Gastrocnemius medialis (tissue), 4 donors: ENCODE results near the gene NTN3. TPM values are rescaled to one million over a fixed set of nuclear protein-coding genes. Genes with fewer than 3 reads are reported as not detected.

ENCODE experiments used
- ATAC-seq, 2 donors: fragments of 150-250 bp; one replicate each; pipeline ENCODE4 v1.9.1; 2016
- DNase-seq, 2 donors: peaks; one replicate each; pipeline ENCODE4 v3.0.0-alpha.2; 2019
- H3K27ac ChIP-seq, 4 donors: fragments of 200-600 bp; sonication (generic); 1 replicate in 1 of 4; 2 replicates in 3 of 4; pipeline ENCODE4 v1.5.1; 2016 to 2018; ENCODE audit warnings: mild to moderate bottlenecking in 2 of 4, moderate library complexity in 1 of 4
- H3K27me3 ChIP-seq, 3 donors: fragments of 200-600 bp; sonication (generic) in 2 of 3; 1 replicate in 1 of 3; 2 replicates in 2 of 3; pipeline versions ENCODE4 v1.5.1 to v1.6.0; 2016 to 2019; ENCODE audit warnings: mild to moderate bottlenecking in 1 of 3, moderate library complexity in 1 of 3
- H3K36me3 ChIP-seq, 2 donors: fragments of 200-600 bp; sonication (generic) in 1 of 2; one replicate each; pipeline ENCODE4 v1.5.1; 2017 to 2018
- H3K4me1 ChIP-seq, 2 donors: fragments of 200-600 bp; sonication (generic) in 1 of 2; one replicate each; pipeline ENCODE4 v1.5.1; 2016 to 2017; ENCODE audit warnings: mild to moderate bottlenecking in 2 of 2
- H3K4me3 ChIP-seq, 4 donors: fragments of 200-600 bp; sonication (generic) in 3 of 4; 1 replicate in 1 of 4; 2 replicates in 3 of 4; pipeline ENCODE4 v1.5.1; 2016 to 2019; ENCODE audit warnings: mild to moderate bottlenecking in 2 of 4
- H3K9me3 ChIP-seq, 3 donors: fragments of 200-600 bp; sonication (generic) in 2 of 3; 1 replicate in 1 of 3; 2 replicates in 2 of 3; pipeline ENCODE4 v1.5.1; 2016 to 2019
- CTCF ChIP-seq, 5 experiments: fragments of 450-650 bp in 3 of 5; fragments of 200-600 bp in 2 of 5; sonication (generic) in 2 of 5; IDR thresholded peaks in 4 of 5; conservative IDR thresholded peaks in 1 of 5; 1 replicate in 4 of 5; 2 replicates in 1 of 5; pipeline ENCODE4 v1.5.1; 2016 to 2019; ENCODE audit warnings: antibody characterized with exemption in 5 of 5, mild to moderate bottlenecking in 3 of 5, moderate library complexity in 3 of 5
- POLR2A ChIP-seq, 2 donors: fragments of 450-650 bp; IDR thresholded peaks; one replicate each; pipeline ENCODE4 v1.6.1; 2017; ENCODE audit warnings: antibody characterized with exemption in 2 of 2, mild to moderate bottlenecking in 2 of 2, moderate library complexity in 2 of 2
- in situ Hi-C, 4 donors: fragments of 200-750 bp; cut with MboI; loops; one replicate each; pipeline versions ENCODE4 v1.15.0 to v1.8.0; 2017; ENCODE audit warnings: low sequenced_read_pairs in 4 of 4
- intact Hi-C: fragments of 100-400 bp; cut with DNase I; formaldehyde crosslinking; loops from one replicate; pipeline ENCODE4 v1.15.1; 2023; ENCODE audit warnings: low total_unique reads
- total RNA-seq, 4 donors: library from RNA; depleted of rRNA; stranded (reverse); fragments of >200 nt; gene quantifications; one replicate each; pipeline versions ENCODE4 v1.1.0 to v1.2.3, GENCODE V29; 2016

Gene NTN3
- total RNA-seq, 4 donors from 2014 or later = not detected

- TF ChIP-seq CTCF (IDR thresholded peaks at IDR 0.05 in 4 of 5, conservative IDR thresholded peaks at IDR 0.05 in 1 of 5) (no peak), POLR2A (IDR thresholded peaks at IDR 0.05) (no peak)
- Histone ChIP-seq H3K36me3 (no peaks in the 10 kb centered on the region), H3K9me3 (no peaks in the 10 kb centered on the region), H3K4me3 (no peak overlapping the region), H3K27ac (no peak overlapping the region), H3K4me1 (peaks cover 20 to 34% of the 10 kb centered on the region in 2 donors), H3K27me3 (peaks cover 36 to 46% (median 39%) of the 10 kb centered on the region in 3 donors)
- ATAC-seq (no peak), DNase-seq (no peak)
- in situ Hi-C loops (no loop called here), intact Hi-C loops (no loop called here)
Observed at GRCh38 chr16:2469399-2470233, 1.5 kb upstream of the NTN3 start.

GRCh38 chr16:2470234-2470601, 879 bp upstream of the NTN3 start:
- DNase-seq (no peak), ATAC-seq (no peak)
- Histone ChIP-seq H3K36me3 (no peaks in the 10 kb centered on the region), H3K4me3 (no peak overlapping the region), H3K27me3 (peaks cover 36 to 46% (median 39%) of the 10 kb centered on the region in 3 donors), H3K4me1 (peaks cover 20 to 34% of the 10 kb centered on the region in 2 donors), H3K9me3 (no peaks in the 10 kb centered on the region), H3K27ac (no peak overlapping the region)
- in situ Hi-C loops (no loop called here), intact Hi-C loops (no loop called here)
- no peak for TF ChIP-seq POLR2A (IDR thresholded peaks at IDR 0.05)
- TF ChIP-seq CTCF (IDR thresholded peaks at IDR 0.05 in 4 of 5, conservative IDR thresholded peaks at IDR 0.05 in 1 of 5) = no peak

- Histone ChIP-seq H3K27ac (no peak overlapping the region), H3K27me3 (peaks cover 36 to 46% (median 39%) of the 10 kb centered on the region in 3 donors), H3K9me3 (no peaks in the 10 kb centered on the region), H3K4me1 (peaks cover 22 to 37% of the 10 kb centered on the region in 2 donors), H3K4me3 (no peak overlapping the region), H3K36me3 (no peaks in the 10 kb centered on the region)
- DNase-seq = no peak
- in situ Hi-C loops = no loop called here
- TF ChIP-seq CTCF (IDR thresholded peaks at IDR 0.05 in 4 of 5, conservative IDR thresholded peaks at IDR 0.05 in 1 of 5) (no peak), POLR2A (IDR thresholded peaks at IDR 0.05) (no peak)
- intact Hi-C loops = no loop called here
- no peak for ATAC-seq
Observed at GRCh38 chr16:2470603-2471015, 488 bp upstream of the NTN3 start.

GRCh38 chr16:2471653-2472487, 773 bp downstream of the NTN3 start:
- DNase-seq (no peak), ATAC-seq (no peak)
- no peaks in the 10 kb centered on the region for H3K36me3 ChIP-seq
- TF ChIP-seq CTCF (IDR thresholded peaks at IDR 0.05 in 4 of 5, conservative IDR thresholded peaks at IDR 0.05 in 1 of 5) = no peak
- no peak for TF ChIP-seq POLR2A (IDR thresholded peaks at IDR 0.05)
- peaks cover 36 to 46% (median 39%) of the 10 kb centered on the region in 3 donors for H3K27me3 ChIP-seq
- H3K4me1 ChIP-seq = peaks cover 28 to 41% of the 10 kb centered on the region in 2 donors
- no peak overlapping the region for H3K27ac ChIP-seq
- in situ Hi-C loops = no loop called here
- H3K9me3 ChIP-seq = no peaks in the 10 kb centered on the region
- intact Hi-C loops = loop anchor here (2.0 kb wide), 1 partner anchor 15 kb away; no protein-coding TSS in a partner anchor
- H3K4me3 ChIP-seq = no peak overlapping the region
